NCI-H1092 (cell line): ENCODE data around the gene PRKCZ.

Experiments
- DNase-seq: peaks from one replicate; lab custom pipeline; 2025; lab: John Stamatoyannopoulos, UW

PRKCZ gene

GRCh38 chr1:2158272-2158671, 108.1 kb downstream of the PRKCZ start:
- no peak for DNase-seq

- DNase-seq, result no peak
These were observed 108.9 kb downstream of the PRKCZ start for GRCh38 chr1:2159124-2159523.

GRCh38 chr1:2160451-2161300, 110.5 kb downstream of the PRKCZ start:
- DNase-seq, result no peak

GRCh38 chr1:2163205-2163604, 113.0 kb downstream of the PRKCZ start:
- no peak for DNase-seq

- no peak for DNase-seq
These were observed 115.4 kb downstream of the PRKCZ start for GRCh38 chr1:2165646-2166045.

GRCh38 chr1:2166254-2166653, 116.0 kb downstream of the PRKCZ start:
- no peak for DNase-seq

GRCh38 chr1:2166695-2167094, 116.5 kb downstream of the PRKCZ start:
- no peak for DNase-seq

- DNase-seq, result no peak
These were observed 117.9 kb downstream of the PRKCZ start for GRCh38 chr1:2168090-2168489.

- no peak for DNase-seq
These were observed 118.3 kb downstream of the PRKCZ start for GRCh38 chr1:2168535-2168934.

- DNase-seq, result no peak
These were observed 119.1 kb downstream of the PRKCZ start for GRCh38 chr1:2169200-2169836.

- DNase-seq, result no peak
These were observed 120.0 kb downstream of the PRKCZ start for GRCh38 chr1:2170211-2170610.

GRCh38 chr1:2172012-2172411, 121.8 kb downstream of the PRKCZ start:
- no peak for DNase-seq

GRCh38 chr1:2172551-2173146, 122.4 kb downstream of the PRKCZ start:
- no peak for DNase-seq

GRCh38 chr1:2173546-2174347, 123.5 kb downstream of the PRKCZ start:
- no peak for DNase-seq

GRCh38 chr1:2174348-2175054, 124.3 kb downstream of the PRKCZ start:
- DNase-seq, result peak; percentile 12

GRCh38 chr1:2175055-2175414, 124.8 kb downstream of the PRKCZ start:
- no peak for DNase-seq

GRCh38 chr1:2175681-2176454, 125.7 kb downstream of the PRKCZ start:
- no peak for DNase-seq

- no peak for DNase-seq
These were observed 126.4 kb downstream of the PRKCZ start for GRCh38 chr1:2176615-2177014.

- no peak for DNase-seq
These were observed 127.3 kb downstream of the PRKCZ start for GRCh38 chr1:2177541-2177940.

- DNase-seq, result no peak
These were observed 127.8 kb downstream of the PRKCZ start for GRCh38 chr1:2177946-2178538.

GRCh38 chr1:2178875-2179274, 128.7 kb downstream of the PRKCZ start:
- no peak for DNase-seq
